Measurements from ENCODE around the gene RAB7B. TPM values are rescaled to one million over a fixed set of nuclear protein-coding genes. Genes with fewer than 3 reads are reported as not detected.

The RAB7B gene, protein sequence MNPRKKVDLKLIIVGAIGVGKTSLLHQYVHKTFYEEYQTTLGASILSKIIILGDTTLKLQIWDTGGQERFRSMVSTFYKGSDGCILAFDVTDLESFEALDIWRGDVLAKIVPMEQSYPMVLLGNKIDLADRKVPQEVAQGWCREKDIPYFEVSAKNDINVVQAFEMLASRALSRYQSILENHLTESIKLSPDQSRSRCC
- 0.31 TPM for total RNA-seq

DNA sequence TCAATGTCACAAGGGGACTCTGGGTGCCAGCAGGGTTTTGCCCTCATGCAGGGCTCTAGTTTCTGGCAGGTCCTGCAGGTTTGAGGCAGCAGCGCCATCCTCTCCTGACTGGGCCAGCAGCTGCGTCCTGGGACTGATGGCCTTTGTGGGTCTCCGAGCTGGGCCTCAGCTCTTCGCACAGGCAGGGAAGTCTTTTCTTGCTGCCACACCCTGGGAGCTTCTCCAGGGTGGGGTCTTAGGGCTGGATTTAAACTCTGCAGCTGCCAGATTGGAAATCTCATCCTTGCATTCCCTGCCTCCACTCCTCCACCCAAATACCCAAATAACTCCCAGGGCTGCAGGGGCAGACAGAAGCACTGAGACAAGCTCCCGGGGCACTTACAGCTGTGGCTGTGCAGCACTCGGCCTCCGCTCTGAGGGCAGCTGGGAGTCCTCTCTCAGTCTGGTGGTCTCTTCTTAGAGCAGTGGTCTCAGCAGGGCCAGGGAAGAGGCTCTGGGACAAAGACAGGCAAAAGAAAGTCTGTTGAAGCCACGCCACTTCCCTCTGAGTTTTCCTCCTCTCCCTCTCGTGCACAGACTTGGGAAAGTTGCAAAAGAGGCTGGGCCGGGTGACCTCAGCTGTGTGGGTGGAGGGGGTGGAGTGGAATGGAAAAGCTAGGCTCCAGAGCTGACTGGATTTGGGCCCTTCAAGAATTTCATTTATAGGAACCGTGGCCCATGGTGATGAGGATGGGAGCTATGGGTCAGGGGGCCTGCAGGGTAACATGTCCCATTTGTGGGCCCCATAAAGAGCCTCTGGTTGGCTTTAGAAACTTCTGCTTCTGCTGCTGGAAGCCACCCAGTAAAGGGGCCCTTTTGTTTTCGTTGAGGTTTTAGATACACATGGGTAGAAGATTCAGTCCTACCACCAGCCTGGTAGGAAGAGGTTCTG lies at the start of gene RAB7B:
Gene RAB7B (minus strand): TSS at position 525 of the 931 bp plus-strand sequence. CDS start 9,260 bp downstream, outside the sequence.

DNA sequence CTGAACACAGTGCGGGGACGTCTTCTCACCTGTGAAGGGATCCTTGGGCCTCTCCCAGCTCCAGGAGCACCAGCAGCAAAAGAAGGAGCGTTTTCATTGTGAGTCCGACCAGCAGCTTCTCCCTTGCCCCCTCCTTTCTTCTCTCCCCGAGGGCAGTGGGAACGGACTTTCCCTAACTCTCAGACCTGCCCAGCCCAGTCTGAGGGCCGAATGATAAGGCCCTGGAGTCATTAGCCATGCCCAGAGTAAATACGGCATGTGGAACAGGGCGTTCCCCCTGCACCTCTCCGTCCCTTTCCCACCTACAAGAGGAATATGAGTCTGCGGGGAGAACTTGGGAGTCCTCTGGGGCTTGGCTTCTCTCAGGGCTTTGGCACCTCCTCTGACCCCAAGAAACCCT lies 20.5 kb upstream of the RAB7B start, which contains the start of gene CTSE:
Gene CTSE (minus strand): TSS at position 201 of the 400 bp plus-strand sequence. CDS start 104 bp downstream, at position 97.

DNA sequence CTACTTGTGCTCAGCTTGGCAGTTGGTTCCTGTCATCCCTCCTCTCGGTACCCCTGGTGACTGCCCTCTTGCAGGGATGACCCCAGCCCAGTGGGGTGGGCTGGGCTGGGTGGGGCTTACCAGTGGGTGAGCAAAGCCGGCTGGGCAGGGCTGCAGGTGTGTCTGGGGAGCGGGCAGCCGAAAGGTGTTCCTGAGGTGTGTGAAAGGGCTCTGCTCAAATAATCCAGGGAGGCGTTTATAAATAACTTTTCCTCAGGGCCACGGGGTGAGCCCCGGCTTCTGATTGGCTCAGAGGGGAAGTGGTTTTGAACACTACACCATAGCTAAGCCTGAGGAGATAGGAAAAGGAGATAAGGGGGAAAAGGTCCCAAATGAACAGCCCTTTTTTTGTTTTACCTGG lies 60.0 kb downstream of the RAB7B start, which contains the start of gene SLC26A9:
Gene SLC26A9 (minus strand): TSS at position 212 of the 400 bp plus-strand sequence. CDS start 7,636 bp downstream, outside the sequence.

Other genes starting within 250 kb of the RAB7B start
- 8.5 TPM for gene RAB29, start 227.9 kb downstream of the RAB7B start, total RNA-seq
- 11.0 TPM for gene SLC41A1, start 190.2 kb downstream of the RAB7B start, total RNA-seq
- not detected for gene PM20D1, start 153.3 kb downstream of the RAB7B start, total RNA-seq
- not detected for gene SLC26A9, start 59.9 kb downstream of the RAB7B start, total RNA-seq
- not detected for gene CTSE, start 20.5 kb upstream of the RAB7B start, total RNA-seq
- gene RHEX, start 49.8 kb upstream of the RAB7B start, total RNA-seq = not detected
- not detected for gene AVPR1B, start 114.0 kb upstream of the RAB7B start, total RNA-seq
- gene FAM72A, start 199.4 kb upstream of the RAB7B start, total RNA-seq = 3.8 TPM
- 222 TPM for gene SRGAP2, start 200.1 kb upstream of the RAB7B start, total RNA-seq